Measurements from ENCODE around the gene PRKCH.

The PRKCH gene

DNA sequence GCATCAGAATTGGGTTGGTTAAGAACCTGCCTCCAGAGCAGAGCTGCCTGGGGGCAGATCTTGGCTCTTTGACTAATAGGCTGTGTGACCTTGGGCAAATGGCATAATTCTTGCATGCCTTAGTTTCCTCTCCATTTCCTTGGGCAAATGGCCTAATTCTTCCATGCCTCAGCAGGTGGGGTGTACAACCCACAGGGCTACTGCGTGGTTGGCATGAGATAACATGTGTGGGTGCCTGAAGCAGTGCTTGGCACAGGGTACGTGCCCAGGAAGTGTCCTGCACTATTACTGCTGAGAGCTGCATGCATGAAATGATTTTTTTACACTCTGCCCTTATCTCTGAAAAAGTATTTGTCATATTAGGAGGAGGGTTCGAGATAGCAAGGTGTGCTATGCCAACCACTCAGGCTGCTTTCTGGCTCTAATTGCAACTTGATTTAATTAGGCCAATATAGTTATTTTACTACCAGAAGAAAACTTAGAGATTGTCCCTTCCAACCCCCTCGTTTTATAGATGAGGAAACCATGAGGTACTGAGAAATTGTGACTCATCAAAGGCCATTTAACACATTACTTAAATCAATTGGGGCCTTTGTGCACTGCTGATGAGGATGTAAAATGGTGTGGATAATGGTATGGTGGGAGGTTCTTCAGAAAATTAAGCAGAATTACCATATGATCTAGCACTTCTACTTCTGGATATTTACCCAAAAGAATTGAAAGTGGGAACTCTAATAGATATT is 212.3 kb downstream of the PRKCH start:
- DNase-seq (ENCODE audit: low spot score), result no peak

DNA sequence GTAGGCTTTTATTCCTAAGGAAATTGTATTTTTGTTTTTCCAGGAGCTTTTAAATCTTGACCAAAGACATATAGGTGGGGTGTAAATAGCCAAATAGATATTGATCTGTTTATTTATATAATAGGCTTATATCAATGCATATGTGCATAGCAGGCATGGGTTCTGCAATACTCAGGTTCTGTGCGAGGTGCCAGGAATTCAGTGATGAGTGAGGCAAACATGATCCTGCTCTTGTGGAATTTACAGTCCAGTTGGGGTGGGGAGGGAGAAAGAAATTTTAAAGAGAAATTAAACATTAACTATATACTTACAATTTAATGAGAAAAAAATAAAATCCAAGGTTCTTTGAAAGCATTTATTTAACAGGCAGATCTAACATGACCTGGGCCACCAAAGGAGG is 213.7 kb downstream of the PRKCH start:
- no peak for DNase-seq (ENCODE audit: low spot score)

DNA sequence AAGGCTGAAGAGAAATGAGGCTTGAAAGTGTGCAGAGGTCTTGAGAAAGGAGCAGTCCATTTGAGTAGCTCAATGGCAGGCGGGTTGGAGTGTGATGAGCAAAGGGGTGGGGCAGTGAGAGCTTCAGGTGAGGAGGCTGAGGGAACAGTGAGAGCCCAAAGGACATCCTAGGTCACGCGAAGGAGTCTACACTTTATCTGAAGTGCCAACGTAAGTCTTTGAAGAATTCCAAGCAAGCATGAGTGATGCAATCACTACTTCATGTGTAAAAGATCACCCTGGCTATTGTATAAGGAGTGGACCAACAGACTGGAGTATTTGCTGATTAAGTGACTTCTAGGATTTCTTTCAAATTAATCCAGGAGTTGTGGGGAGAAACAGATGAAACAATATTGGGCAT is 214.1 kb downstream of the PRKCH start:
- DNase-seq (ENCODE audit: low spot score), result no peak

DNA sequence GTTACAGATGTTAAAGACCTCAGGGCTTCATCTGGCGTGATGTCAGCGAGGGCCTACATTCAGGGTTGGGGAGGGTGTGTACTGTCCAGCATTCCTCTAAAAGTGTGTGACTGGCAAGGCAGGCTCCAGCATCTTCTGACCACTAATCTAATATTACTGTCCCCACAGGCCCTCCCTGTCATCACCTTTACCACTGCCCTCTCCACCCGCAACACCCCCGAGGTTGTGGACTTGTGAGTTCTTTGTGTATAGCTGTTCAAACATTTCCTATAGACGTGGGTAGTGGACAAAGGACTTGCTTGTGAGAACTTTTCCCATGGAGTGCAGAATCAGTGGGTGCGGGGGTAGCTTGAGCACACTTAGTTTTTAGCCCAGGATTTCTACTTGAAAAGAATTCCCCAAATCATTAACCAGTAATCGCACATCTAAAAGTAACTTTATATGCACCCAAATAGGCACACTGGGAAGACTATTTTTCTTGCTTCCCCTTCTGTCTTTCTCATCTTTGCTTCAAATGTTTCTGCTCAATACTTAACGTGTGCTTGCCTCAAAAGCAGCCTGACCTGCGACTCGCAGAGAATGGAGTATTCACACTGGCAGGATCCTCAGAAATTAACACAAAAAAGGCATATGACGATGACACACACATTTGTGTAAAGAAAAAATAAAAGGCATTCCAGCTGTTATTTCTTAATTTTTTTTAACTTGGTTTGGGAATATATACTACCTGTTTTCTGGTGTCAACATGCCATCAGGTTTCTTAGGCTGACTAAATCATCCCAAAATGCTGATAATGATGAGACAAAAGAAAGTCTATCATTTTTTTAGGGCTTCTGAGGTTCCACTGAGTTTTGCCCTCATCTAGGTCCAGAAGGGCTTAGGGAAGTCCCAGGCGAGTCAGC is 215.5 kb downstream of the PRKCH start:
- no peak for DNase-seq (ENCODE audit: low spot score)

DNA sequence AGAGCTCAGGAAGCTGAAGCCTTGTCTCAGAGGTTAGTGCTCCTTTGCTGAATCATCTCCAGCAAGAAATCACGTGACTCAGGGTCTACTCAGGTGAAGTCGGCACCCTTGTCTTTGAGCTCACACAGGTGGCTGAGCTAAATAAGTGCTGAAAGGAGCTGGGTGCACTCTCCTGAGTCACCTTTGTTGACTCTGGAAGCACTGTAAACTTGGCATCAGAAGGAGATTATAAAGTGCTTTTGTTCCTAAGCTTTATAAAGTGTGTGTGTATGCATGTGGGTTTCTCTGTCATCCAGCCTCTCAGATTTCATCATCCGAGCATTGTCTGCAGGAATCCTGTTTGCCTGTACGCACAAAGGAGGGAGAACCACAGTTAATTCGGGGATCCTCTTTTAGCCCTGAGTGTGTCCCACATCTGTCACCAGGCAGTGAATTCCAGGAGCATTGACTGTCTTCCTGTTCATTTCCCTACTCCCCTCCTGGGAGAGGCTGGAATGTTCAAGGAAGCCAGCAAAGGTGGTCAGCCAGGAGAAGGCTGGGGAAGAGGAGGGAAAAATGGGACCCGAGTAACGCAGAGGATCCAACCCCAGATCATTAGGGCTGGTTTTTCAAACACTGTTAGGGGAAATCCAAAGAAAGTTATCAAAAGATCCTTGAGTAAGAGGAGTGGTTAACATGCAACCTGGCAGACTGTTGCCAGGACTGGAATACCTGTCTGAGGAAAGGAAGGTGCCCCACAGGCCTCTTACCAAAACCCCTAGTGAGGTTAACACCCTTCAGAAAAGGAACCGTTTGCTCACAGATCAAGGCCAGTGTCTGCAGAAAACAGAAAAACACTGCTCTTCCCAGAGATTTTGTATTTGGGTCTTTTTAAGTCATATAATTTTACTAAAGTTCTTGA is 216.4 kb downstream of the PRKCH start:
- no peak for DNase-seq (ENCODE audit: low spot score)

DNA sequence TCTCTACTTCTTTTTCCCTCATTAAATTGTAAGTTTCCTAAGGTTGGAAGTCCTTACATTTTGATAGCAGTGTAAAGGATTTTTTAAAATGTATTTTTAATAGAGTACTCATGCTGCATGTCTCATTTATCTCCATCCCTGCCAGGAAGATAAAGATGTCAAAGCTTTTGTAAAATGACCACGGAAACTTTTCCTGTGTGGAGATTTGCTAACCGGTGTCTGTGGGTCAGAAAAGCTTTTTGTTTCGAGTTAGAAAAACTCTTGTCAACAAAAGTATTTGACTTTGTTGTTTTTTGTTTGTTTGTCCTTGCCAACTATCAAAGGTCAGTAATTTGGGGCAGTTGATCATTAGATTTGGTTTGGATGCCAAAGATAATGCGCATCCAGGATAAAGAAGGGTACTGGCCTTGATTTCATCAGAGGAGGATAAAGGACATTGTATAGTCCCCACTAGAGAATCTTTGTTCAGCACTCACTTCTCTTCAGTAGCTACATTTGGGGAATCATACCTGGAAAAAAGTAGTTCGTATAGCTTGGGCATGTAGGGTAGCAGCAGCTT is 217.2 kb downstream of the PRKCH start:
- no peak for DNase-seq (ENCODE audit: low spot score)

DNA sequence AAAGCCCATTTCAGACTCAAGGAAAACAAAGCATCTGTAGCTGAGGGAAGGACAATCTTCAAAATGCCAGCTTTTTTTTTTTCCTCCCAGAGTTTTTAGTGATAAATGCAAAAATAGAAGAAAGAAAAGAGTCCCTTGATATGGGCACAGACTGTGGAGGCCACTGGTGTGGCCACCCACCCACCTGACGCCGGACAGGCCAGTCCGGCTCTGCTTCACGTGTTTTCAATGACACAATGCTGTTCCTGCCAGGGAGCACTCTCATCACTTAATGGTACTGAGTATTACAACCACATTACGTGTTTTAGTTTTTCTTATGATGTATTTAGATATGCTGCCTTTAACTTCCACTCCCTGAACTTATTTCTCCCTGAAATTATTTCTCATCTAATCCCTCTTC is 218.3 kb downstream of the PRKCH start:
- no peak for DNase-seq (ENCODE audit: low spot score)

DNA sequence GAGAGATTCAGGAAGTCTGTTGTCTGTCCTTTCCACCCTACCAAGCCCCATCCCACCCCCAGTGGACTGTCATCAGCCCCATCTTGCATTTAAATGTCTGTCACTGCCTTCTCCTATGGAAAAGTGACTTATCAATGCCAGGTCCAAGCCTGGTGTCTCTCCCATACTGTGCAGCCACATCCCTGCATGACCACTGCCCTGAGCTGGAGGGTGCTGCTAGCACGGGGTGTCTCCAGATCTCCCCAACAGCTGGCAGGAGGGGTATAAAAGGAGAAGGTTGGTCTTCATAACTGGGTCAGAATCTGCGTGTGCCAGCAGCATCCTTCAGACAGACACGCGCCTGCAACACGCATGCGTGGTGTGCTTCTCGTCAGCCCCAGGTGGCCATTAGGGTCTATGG is 219.6 kb downstream of the PRKCH start:
- no peak for DNase-seq (ENCODE audit: low spot score)

DNA sequence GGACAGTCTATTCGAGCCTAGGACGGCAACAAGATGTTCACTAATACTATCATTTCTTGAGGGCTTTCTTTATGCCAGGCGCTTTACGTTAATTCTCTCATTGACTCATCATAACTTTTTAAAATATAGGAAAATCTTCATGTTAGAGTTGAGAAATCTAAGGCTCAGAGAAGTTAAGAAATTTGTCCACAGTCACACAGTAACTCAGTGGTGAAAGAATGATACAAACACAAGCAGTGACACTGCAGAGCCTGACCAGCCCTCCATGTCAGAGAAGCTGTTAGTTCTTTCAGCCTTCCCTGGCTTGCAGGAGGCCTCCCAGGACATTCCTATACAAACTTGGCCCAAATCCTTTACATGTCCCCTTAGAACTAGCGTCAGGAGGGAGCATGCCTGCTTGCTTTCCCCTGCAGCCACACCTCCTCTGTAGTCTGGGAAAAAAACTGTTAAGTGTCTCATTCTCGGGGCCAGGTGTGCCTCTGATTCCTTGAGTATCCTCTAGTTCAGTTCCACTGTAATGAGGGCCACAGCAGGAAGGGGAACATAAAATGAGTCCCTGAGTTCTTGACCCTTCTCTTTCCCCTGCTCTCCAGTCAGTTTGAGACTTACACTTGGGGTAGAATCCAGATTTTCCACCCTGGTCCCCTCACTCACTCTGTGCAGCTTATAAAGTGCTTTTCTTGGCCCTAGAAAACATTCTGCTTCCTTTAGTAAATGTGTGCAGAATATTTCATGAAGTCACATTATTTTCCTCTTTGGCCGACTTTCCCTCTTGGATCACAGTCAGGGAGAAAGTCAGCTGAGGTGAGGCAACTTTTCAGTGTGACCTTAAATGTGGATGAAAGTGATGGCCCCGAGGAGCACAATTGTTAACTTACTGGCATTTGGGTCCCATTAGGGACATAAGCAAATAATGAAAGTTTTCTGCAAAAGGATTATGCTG is 221.7 kb downstream of the PRKCH start:
- DNase-seq (ENCODE audit: low spot score), result no peak

DNA sequence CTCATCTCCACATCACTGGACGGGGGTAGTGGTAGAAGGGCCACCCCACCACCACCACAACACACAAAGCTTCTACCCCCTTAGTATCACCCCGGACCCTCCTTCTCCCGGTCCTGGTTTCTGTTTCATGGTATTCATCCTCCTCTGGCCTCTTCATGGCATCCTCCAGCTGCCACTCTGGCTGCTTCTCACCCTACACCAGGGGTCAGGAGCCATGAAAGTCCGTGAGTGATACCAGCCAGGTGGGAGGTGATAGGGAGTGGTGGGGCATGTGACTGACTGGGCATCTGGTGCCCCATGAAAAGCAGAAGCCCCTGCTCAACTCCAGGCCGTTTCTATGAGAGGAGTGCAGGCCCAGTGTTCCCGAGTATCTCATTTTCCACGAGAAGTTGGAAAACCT is 222.6 kb downstream of the PRKCH start:
- DNase-seq (ENCODE audit: low spot score), result no peak

DNA sequence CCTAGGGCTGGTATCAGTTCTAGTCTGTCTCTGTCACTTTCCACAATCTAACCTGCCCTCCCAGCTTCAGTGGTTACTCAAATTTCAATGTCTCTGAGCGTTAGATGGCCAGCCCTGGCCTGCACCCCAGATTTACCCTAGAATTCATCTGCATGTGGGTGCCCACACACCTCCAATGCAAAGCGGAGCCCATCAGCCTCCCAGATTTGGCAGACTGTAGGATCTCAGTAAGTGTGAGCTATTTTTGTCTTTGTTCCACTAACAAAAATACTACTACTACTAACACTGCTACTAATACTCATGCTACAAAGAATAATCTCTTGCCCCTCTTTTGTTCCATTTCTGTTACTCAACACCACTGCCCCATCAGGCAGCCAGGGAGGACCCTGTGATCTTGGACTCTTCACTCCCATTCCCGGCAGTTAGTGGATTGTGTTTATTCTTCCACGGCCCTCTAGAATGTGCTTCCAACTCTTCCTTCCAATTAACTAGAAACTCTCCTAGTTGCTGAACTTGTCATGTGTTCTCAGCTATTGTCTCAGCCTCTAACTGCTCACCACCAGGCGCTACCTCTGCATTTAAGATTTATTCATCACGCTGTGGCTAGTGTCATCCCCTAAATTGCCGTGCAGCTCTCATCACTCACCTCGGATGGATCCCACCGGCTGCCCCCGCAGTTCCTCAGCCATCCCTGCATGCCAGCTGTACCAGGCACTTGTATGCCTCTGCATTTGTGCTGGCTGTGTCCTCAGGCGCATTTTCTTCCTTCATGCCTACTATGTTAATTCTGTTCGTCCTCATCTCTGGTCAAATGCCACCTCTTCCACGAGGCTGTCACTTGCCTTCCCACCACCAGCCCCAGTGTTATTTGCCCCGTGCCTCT is 223.3 kb downstream of the PRKCH start:
- no peak for DNase-seq (ENCODE audit: low spot score)

DNA sequence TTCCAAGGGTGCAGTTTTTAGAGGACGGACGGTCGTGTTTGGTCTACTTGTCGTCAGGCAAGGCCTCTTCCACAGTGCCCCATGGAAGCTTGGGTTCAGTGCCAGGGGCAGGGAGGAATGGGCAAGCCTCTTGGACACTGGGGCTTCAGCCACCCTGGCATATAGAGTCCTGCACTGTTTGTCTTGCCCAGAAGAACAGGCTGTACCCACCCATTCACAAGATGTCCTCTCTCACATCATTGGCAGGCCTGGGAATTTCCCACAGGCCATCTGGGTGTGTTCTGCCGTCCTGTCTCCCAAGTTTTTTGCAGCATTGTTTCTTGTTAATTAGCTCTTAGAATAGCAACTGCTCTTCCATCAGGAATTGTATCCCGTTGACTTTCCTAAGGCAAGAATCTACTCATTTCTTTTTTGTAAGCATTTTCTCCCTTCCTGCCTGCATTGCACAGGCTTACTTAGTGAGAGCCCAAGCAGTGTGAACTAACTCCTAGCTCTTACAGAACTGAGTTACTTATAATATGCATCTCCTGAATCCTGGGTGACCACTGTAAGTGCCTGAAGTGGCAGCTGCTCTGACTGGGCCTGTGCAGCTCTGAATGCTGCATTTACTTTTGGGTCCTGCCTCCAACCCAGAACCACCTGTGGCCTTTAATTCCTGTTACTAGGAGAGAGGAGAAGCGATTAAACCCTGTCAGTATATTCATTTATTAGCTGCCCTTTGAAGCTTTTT is 224.5 kb downstream of the PRKCH start:
- no peak for DNase-seq (ENCODE audit: low spot score)

DNA sequence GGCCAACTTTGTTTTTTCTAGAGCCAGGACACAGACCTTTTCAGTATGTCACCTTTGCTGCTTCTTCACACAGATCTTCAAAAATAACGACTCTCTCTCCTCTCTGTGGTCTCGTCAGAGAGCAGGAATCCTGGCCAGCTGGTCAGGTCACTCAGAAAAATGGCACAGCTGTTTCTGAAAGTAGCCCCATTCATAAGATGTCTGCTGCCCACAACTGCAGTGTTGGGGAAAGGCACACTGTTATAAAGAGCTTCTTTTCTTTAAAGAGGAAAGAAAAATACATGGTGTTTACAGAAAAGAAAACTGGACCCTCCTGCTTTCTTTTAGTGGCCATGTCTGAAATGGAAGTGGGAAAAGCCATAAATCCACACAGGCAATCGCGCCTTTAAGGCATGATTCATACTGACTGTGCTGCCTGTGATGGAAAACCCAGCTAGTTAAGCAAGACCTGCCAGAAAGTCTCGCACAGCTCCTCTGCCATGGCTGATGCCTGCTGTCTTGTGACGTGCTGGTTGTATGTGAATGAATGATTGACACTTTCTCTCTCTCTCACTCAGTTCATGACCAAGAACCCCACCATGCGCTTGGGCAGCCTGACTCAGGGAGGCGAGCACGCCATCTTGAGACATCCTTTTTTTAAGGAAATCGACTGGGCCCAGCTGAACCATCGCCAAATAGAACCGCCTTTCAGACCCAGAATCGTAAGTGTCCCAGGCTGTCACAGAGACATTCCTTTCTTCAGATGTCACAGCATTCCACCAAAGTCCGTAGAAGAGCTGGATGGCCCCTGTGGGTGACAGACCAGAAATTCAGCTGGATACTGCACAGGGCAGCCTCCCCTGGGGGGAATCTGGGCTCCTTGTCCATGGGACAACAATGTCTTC is 226.0 kb downstream of the PRKCH start:
- no peak for DNase-seq (ENCODE audit: low spot score)

DNA sequence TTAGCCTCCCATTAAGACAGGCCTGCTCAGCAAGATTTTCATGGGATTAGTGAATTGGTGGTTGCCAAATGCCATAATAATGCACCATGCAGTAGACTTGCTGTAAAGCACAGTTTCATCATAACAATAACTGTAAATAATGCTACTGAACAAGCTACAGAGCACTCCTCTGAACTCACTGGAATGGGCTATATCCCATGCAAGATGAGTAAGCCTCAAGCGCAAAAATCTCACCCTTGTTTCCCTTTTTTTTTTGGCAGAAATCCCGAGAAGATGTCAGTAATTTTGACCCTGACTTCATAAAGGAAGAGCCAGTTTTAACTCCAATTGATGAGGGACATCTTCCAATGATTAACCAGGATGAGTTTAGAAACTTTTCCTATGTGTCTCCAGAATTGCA is 228.0 kb downstream of the PRKCH start:
- DNase-seq (ENCODE audit: low spot score), result no peak

DNA sequence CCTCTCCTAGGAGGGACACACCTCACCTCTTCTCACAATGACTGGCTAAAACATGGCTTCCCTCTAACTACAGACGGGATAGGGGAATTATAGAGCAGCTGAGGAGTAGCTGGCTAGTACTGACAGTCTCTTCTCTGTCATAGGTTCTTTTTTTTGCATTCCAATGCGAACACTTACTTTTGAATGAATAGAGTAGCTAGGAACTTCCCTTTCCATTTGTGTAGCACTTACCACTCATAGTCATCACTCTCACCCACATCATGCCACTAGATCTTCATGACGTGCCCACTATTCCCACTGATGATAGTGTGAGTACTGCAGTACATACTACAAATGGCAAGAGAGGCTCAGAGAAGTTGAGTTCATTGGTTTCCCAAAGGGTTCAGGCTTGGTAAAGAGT is 230.0 kb downstream of the PRKCH start:
- no peak for DNase-seq (ENCODE audit: low spot score)

DNA sequence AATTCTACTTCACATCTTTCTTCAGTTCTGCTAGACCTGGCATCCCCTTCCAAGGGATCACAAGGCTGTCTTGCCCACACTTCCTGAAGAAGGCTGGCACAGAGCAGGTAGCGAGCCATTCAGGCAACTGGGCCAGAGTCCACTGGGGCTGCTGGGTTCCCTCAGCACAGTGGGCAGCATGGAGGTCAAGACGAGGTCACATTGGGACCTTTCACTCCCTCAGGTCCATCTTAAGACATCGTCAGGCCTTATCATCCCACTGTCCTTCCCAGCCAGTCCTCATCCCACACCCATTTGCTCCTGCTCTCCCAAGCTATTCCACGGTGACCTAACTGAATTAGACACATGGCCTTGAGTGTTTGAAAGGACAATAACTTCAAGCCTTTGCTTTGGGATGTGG is 230.9 kb downstream of the PRKCH start:
- DNase-seq (ENCODE audit: low spot score), result no peak

DNA sequence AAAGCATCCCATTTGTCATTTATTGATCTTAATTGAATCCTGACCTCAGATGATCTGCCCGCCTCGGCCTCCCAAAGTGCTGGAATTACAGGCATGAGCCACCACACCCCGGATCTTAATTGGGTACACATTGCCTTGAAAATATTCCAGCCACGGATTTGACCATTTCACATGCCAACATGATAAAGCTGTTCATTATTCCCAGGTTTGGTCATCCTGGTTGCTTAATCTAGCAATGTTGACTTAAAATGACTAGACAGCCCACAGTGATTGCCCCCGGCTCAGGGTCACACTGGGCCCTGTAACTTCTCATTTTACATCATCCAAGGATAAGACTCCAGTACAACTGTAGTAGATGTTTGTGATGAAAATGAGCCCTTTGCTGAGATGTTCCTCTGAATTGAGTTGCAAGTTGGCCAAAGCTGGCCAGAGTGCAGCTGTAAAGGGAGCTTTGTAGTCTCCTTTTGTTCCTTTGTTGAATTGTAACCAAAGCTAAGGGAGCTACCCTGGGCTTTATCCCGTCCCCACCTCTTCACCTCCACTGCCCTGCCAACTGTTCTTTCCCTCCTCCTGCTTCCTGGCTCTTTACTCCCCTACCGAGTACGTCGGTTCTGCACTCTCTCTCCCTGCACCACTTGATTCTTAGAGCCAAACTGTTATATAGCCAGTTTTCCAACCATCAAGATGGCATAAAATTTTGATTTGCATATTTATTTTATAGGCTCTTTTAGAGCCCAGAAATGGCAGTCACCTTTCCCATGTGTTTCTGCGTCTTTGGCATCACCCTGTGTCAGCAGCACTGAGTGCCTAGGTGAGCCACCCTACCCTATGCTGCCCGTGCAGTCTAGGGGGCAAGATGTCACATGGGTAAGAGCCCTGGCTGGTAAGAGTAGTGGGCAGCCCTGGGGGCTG is 232.6 kb downstream of the PRKCH start:
- no peak for DNase-seq (ENCODE audit: low spot score)
